Measurements from ENCODE around the gene PRKAG2.
A peak's percentile ranks its signal among the peaks of the same experiment; 100 is the strongest.

PRKAG2 gene

GRCh38 chr7:151735186-151735850 is 141.6 kb downstream of the PRKAG2 start:
- Histone ChIP-seq H3K36me3 (ENCODE audit: control insufficient read depth, insufficient read depth, low read length) (no peaks in the 10 kb centered on the region), H3K9ac (ENCODE audit: low read length) (peak overlapping the region; percentile 38), H3K9me3 (ENCODE audit: control insufficient read depth, insufficient read depth, low read depth, low read length) (peaks cover 18% of the 10 kb centered on the region), H3K27me3 (ENCODE audit: control insufficient read depth, insufficient read depth, low read length) (no peaks in the 10 kb centered on the region), H3K4me1 (ENCODE audit: control insufficient read depth, insufficient read depth, low read length) (peaks cover 20% of the 10 kb centered on the region), H3K27ac (ENCODE audit: low read depth, low read length) (no peak overlapping the region), H3K4me3 (ENCODE audit: low read depth, low read length) (no peak overlapping the region)

DNA sequence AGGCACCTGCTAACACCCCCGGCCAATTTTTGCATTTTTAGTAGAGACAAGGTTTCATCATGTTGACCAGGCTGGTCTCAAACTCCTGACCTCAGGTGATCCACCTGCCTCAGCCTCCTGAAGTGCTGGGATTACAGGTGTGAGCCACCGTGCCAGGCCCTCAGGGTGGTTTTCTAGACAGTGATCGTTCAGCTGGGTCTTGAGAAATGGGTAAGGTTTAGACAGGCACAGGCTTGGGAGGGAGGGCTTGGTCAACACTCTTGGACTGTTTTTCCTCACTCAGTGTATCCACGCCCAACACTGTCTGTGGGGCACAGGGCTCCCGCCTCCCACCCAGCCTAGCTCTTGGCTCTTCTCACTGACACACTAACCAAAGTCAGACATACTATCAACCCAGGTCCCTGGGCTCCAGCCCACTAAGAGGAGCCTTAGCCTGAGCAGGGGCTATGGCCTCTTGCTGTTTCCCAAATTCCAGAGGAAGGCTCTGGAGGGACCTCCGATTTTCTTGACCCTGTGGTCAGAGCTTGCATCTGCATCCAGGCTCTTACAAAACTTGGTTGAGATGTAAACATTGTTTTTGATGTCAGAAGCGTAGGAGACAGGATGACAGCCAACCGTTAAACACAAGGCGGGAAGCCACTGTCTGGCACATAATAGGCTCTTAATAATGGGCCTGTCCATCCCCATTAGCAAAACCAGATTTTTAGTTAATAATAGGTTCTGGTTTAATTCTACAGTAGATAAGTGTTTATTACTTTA is 143.9 kb downstream of the PRKAG2 start:
- Histone ChIP-seq H3K9ac (ENCODE audit: low read length) (no peak overlapping the region), H3K4me3 (ENCODE audit: low read depth, low read length) (no peak overlapping the region), H3K27me3 (ENCODE audit: control insufficient read depth, insufficient read depth, low read length) (no peaks in the 10 kb centered on the region), H3K4me1 (ENCODE audit: control insufficient read depth, insufficient read depth, low read length) (peaks cover 22% of the 10 kb centered on the region), H3K9me3 (ENCODE audit: control insufficient read depth, insufficient read depth, low read depth, low read length) (0 out of 2 replicates have a peak, but pooled peaks cover 4% of the 10 kb centered on the region), H3K36me3 (ENCODE audit: control insufficient read depth, insufficient read depth, low read length) (no peaks in the 10 kb centered on the region), H3K27ac (ENCODE audit: low read depth, low read length) (no peak overlapping the region)

- no peak overlapping the region for H3K27ac ChIP-seq (ENCODE audit: low read depth, low read length)
- H3K4me3 ChIP-seq (ENCODE audit: low read depth, low read length), result no peak overlapping the region
- peaks cover 29% of the 10 kb centered on the region for H3K4me1 ChIP-seq (ENCODE audit: control insufficient read depth, insufficient read depth, low read length)
- no peaks in the 10 kb centered on the region for H3K27me3 ChIP-seq (ENCODE audit: control insufficient read depth, insufficient read depth, low read length)
- 0 out of 2 replicates have a peak, but pooled peaks cover under 1% of the 10 kb centered on the region for H3K9me3 ChIP-seq (ENCODE audit: control insufficient read depth, insufficient read depth, low read depth, low read length)
- no peaks in the 10 kb centered on the region for H3K36me3 ChIP-seq (ENCODE audit: control insufficient read depth, insufficient read depth, low read length)
- H3K9ac ChIP-seq (ENCODE audit: low read length), result no peak overlapping the region
These were observed 144.6 kb downstream of the PRKAG2 start for GRCh38 chr7:151732292-151732691.

DNA sequence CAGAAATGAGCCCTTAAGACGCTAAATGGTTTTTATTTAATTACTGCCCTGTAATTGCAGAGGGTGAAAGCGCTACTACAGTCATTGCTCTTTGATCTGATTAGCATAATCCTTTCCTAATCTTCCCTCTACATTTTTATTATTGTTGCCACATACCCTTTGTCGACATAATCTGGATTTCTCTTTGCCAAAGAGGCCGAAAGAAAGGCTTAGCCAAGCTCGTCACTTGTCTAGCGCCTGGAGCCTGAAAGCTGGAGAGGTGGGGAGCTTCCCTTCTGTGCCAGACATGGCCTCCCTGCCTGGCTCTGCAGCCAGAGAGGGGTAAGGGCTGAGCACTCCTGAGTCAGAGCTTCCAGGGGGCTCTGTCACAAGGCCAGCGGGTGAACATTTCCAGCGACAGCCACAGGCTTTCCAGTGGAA is 145.9 kb downstream of the PRKAG2 start:
- Histone ChIP-seq H3K9me3 (ENCODE audit: control insufficient read depth, insufficient read depth, low read depth, low read length) (no peaks in the 10 kb centered on the region), H3K36me3 (ENCODE audit: control insufficient read depth, insufficient read depth, low read length) (no peaks in the 10 kb centered on the region), H3K4me3 (ENCODE audit: low read depth, low read length) (no peak overlapping the region), H3K27me3 (ENCODE audit: control insufficient read depth, insufficient read depth, low read length) (no peaks in the 10 kb centered on the region), H3K4me1 (ENCODE audit: control insufficient read depth, insufficient read depth, low read length) (peaks cover 23% of the 10 kb centered on the region), H3K9ac (ENCODE audit: low read length) (no peak overlapping the region), H3K27ac (ENCODE audit: low read depth, low read length) (no peak overlapping the region)

DNA sequence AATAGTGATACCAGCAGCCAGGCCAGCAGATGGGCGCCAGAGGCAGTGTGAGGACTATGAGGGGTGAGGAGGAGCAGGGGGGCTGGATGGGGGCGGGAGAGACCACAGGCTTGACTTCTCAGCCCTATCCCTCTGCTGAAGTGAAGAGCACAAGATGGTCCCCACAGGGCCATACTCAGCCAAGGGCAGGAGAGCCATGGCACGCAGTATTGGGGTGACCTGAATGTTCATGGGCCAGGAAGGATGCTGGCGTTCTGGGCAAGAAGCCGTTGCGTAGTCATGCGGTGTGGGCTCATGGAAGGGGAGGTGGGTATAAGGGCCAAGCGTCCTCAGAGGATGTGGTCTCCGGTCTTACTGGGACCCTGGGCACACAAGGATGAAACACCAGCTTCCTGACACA is 146.3 kb downstream of the PRKAG2 start:
- no peaks in the 10 kb centered on the region for H3K27me3 ChIP-seq (ENCODE audit: control insufficient read depth, insufficient read depth, low read length)
- H3K27ac ChIP-seq (ENCODE audit: low read depth, low read length), result no peak overlapping the region
- no peaks in the 10 kb centered on the region for H3K36me3 ChIP-seq (ENCODE audit: control insufficient read depth, insufficient read depth, low read length)
- H3K4me1 ChIP-seq (ENCODE audit: control insufficient read depth, insufficient read depth, low read length), result peaks cover 18% of the 10 kb centered on the region
- no peak overlapping the region for H3K4me3 ChIP-seq (ENCODE audit: low read depth, low read length)
- no peak overlapping the region for H3K9ac ChIP-seq (ENCODE audit: low read length)
- H3K9me3 ChIP-seq (ENCODE audit: control insufficient read depth, insufficient read depth, low read depth, low read length), result no peaks in the 10 kb centered on the region

- no peaks in the 10 kb centered on the region for H3K9me3 ChIP-seq (ENCODE audit: control insufficient read depth, insufficient read depth, low read depth, low read length)
- no peak overlapping the region for H3K27ac ChIP-seq (ENCODE audit: low read depth, low read length)
- no peaks in the 10 kb centered on the region for H3K27me3 ChIP-seq (ENCODE audit: control insufficient read depth, insufficient read depth, low read length)
- no peak overlapping the region for H3K9ac ChIP-seq (ENCODE audit: low read length)
- no peaks in the 10 kb centered on the region for H3K36me3 ChIP-seq (ENCODE audit: control insufficient read depth, insufficient read depth, low read length)
- H3K4me1 ChIP-seq (ENCODE audit: control insufficient read depth, insufficient read depth, low read length), result peaks cover 12% of the 10 kb centered on the region
- no peak overlapping the region for H3K4me3 ChIP-seq (ENCODE audit: low read depth, low read length)
These were observed 147.4 kb downstream of the PRKAG2 start for GRCh38 chr7:151729521-151729921.

- no peaks in the 10 kb centered on the region for H3K9me3 ChIP-seq (ENCODE audit: control insufficient read depth, insufficient read depth, low read depth, low read length)
- H3K27me3 ChIP-seq (ENCODE audit: control insufficient read depth, insufficient read depth, low read length), result no peaks in the 10 kb centered on the region
- no peak overlapping the region for H3K4me3 ChIP-seq (ENCODE audit: low read depth, low read length)
- H3K27ac ChIP-seq (ENCODE audit: low read depth, low read length), result no peak overlapping the region
- H3K9ac ChIP-seq (ENCODE audit: low read length), result no peak overlapping the region
- peaks cover 12% of the 10 kb centered on the region for H3K4me1 ChIP-seq (ENCODE audit: control insufficient read depth, insufficient read depth, low read length)
- no peaks in the 10 kb centered on the region for H3K36me3 ChIP-seq (ENCODE audit: control insufficient read depth, insufficient read depth, low read length)
These were observed 148.2 kb downstream of the PRKAG2 start for GRCh38 chr7:151728746-151729145.

- Histone ChIP-seq H3K27me3 (ENCODE audit: control insufficient read depth, insufficient read depth, low read length) (no peaks in the 10 kb centered on the region), H3K4me1 (ENCODE audit: control insufficient read depth, insufficient read depth, low read length) (peaks cover 12% of the 10 kb centered on the region), H3K9ac (ENCODE audit: low read length) (peak overlapping the region; percentile 33), H3K4me3 (ENCODE audit: low read depth, low read length) (no peak overlapping the region), H3K27ac (ENCODE audit: low read depth, low read length) (no peak overlapping the region), H3K36me3 (ENCODE audit: control insufficient read depth, insufficient read depth, low read length) (no peaks in the 10 kb centered on the region), H3K9me3 (ENCODE audit: control insufficient read depth, insufficient read depth, low read depth, low read length) (no peaks in the 10 kb centered on the region)
These were observed 148.6 kb downstream of the PRKAG2 start for GRCh38 chr7:151728286-151728660.

DNA sequence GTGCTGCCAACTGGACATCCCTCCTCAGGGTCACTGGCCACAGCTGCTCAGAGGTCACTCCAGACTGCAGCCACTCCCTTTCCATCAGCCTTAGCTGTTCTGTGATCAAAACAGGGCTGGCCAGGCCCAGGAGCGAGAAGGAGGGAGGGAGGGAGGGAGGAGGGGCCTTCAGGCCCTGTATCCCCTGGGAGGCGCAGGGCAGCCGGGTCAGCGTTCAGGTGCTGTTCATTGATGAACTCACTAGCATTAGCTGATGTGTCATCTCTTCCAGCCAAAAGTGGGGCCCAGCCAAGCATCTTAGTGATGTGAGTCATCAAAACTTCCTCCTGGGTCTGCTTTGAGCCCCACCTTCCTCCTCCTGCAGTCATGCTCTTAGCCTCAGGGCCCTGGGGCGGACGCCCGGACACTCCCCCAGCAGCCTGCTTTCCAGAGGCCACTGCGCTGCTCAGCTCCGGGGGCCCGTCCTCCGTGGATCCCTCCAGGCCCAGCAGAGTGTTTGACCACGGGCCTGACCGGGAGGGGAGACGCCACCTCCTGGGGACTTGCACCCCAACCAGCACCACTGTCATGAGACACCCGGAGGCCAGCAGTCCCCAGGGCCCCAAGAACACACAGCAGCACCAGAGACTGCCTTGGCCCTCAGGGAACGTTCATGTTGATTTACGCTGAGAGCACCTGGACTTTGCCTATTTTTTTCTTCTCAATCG is 149.2 kb downstream of the PRKAG2 start:
- peaks cover 12% of the 10 kb centered on the region for H3K4me1 ChIP-seq (ENCODE audit: control insufficient read depth, insufficient read depth, low read length)
- no peaks in the 10 kb centered on the region for H3K9me3 ChIP-seq (ENCODE audit: control insufficient read depth, insufficient read depth, low read depth, low read length)
- H3K36me3 ChIP-seq (ENCODE audit: control insufficient read depth, insufficient read depth, low read length), result no peaks in the 10 kb centered on the region
- peak overlapping the region; percentile 33 for H3K9ac ChIP-seq (ENCODE audit: low read length)
- no peaks in the 10 kb centered on the region for H3K27me3 ChIP-seq (ENCODE audit: control insufficient read depth, insufficient read depth, low read length)
- H3K4me3 ChIP-seq (ENCODE audit: low read depth, low read length), result no peak overlapping the region
- H3K27ac ChIP-seq (ENCODE audit: low read depth, low read length), result no peak overlapping the region

DNA sequence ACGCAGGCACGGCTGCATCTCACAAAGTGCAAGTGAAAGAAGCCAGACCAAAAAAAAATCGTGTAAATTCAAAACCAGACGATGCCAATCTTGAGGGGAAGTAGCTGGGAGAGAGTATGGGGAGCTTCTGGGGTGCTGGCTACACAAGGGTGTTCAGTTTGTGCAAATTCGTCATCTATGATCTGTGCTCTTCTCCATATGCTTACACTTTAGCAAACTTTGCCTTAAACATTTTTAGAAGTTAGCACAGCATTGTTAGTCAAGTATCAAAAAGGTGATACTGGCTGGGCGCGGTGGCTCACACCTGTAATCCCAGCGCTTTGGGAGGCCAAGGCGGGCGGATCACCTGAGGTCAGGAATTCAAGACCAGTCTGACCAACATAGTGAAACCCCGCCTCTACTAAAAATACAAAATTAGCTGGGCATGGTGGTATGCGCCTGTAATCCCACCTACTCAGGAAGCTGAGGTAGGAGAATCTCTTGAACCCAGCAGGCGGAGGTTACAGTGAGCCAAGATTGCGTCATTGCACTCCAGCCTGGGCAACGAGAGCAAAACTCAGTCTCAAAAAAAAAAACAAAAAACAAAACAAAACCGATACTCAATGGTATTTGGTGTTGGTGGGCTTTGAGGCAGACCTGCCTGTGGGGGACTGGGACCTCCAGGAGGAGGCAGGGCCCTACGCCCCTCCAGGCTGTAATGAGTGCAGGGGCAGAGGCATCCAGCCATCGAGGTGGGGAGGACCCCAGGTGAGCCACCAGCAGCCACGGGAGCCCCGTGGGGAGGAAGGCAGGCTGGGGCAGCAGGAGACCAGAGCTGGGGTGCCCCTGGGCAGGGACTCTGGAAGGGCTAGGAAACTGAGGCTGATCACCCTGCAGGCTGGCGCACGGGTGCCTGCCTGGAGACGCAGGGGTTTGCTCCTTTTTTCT is 150.0 kb downstream of the PRKAG2 start:
- peaks cover 12% of the 10 kb centered on the region for H3K4me1 ChIP-seq (ENCODE audit: control insufficient read depth, insufficient read depth, low read length)
- H3K27me3 ChIP-seq (ENCODE audit: control insufficient read depth, insufficient read depth, low read length), result no peaks in the 10 kb centered on the region
- H3K9ac ChIP-seq (ENCODE audit: low read length), result peak overlapping the region; percentile 12
- no peak overlapping the region for H3K4me3 ChIP-seq (ENCODE audit: low read depth, low read length)
- no peaks in the 10 kb centered on the region for H3K9me3 ChIP-seq (ENCODE audit: control insufficient read depth, insufficient read depth, low read depth, low read length)
- no peaks in the 10 kb centered on the region for H3K36me3 ChIP-seq (ENCODE audit: control insufficient read depth, insufficient read depth, low read length)
- no peak overlapping the region for H3K27ac ChIP-seq (ENCODE audit: low read depth, low read length)
